Upper lobe of left lung (tissue), 4 donors: ENCODE data around the gene NFRKB.

Experiments used
- CTCF ChIP-seq, 6 experiments: fragments of 450-650 bp in 4 of 6; fragments of 200-600 bp in 2 of 6; sonication (generic) in 2 of 6; IDR thresholded peaks; one replicate each; pipeline ENCODE4 v1.5.1; 2016 to 2019; ENCODE audit warnings: antibody characterized with exemption in 6 of 6
- POLR2AphosphoS5 ChIP-seq, 2 donors: sonication (generic); formaldehyde crosslinking; IDR thresholded peaks; one replicate each; pipeline ENCODE4 v1.5.1; 2017; ENCODE audit warnings: antibody characterized with exemption in 2 of 2

- TF ChIP-seq CTCF (IDR thresholded peaks at IDR 0.05) (no peak), POLR2AphosphoS5 (IDR thresholded peaks at IDR 0.05) (no peak)
Measured at GRCh38 chr11:129922674-129923073, 27.3 kb upstream of the NFRKB start.
